OCI-LY7 (cell line): ENCODE measurements around the gene MORN1. TPM values are rescaled to one million over a fixed set of nuclear protein-coding genes. Genes with fewer than 3 reads are reported as not detected.

Source experiments
- BruUV-seq: library from RNA; stranded (reverse); fragments of 400-500 nt; replicated peaks from 2 replicates; lab custom pipeline; 2021; lab: Mats Ljungman, UMichigan
- CTCF ChIA-PET: fragments of 300-600 bp; sonication (Branson Sonifier 250); formaldehyde crosslinking; loops from one replicate; lab custom pipeline; 2022; ENCODE audit warnings: antibody characterized with exemption; ENCODE audit not compliant: unreplicated experiment; lab: Charles Lee
- POLR2A ChIA-PET: fragments of 300-600 bp; sonication (Branson Sonifier 250); formaldehyde crosslinking; loops from one replicate; lab custom pipeline; 2022; ENCODE audit warnings: antibody characterized with exemption; lab: Charles Lee
- DNase-seq: peaks from one replicate; pipeline ENCODE4 v3.0.0-alpha.2; 2015; ENCODE audit warnings: low spot score
- H2AFZ ChIP-seq: fragments of 200-600 bp; sonication (generic), shearing (Covaris generic); 2 replicates; pipeline ENCODE4 v1.6.1; 2014; ENCODE audit warnings: mild to moderate bottlenecking, antibody characterized with exemption, low read length, moderate library complexity
- H3K27ac ChIP-seq: fragments of 200-600 bp; sonication (generic); 2 replicates; pipeline ENCODE4 v1.5.1; 2014; ENCODE audit warnings: mixed run types, low read depth, mild to moderate bottlenecking, moderate library complexity, low read length, inconsistent platforms; ENCODE audit not compliant: poor library complexity, severe bottlenecking
- H3K36me3 ChIP-seq: fragments of 200-600 bp; sonication (generic); 2 replicates; pipeline ENCODE4 v1.6.1; 2014; ENCODE audit warnings: mild to moderate bottlenecking, antibody characterized with exemption, low read length, moderate library complexity, mixed read lengths; ENCODE audit not compliant: insufficient read depth
- H3K4me1 ChIP-seq: fragments of 200-600 bp; sonication (generic); 2 replicates; pipeline ENCODE4 v1.5.1; 2014; ENCODE audit warnings: mild to moderate bottlenecking, low read length; ENCODE audit not compliant: insufficient read depth, poor library complexity, severe bottlenecking
- H3K4me2 ChIP-seq: fragments of 200-600 bp; sonication (generic); 2 replicates; pipeline ENCODE4 v1.6.1; 2014; ENCODE audit warnings: mild to moderate bottlenecking, low read length
- H3K4me3 ChIP-seq: fragments of 200-600 bp; sonication (generic); 2 replicates; pipeline ENCODE4 v1.5.1; 2014; ENCODE audit warnings: mild to moderate bottlenecking, low read depth, low read length; ENCODE audit not compliant: poor library complexity, severe bottlenecking
- H3K79me2 ChIP-seq: fragments of 200-600 bp; sonication (generic); 2 replicates; pipeline ENCODE4 v1.6.1; 2016; ENCODE audit warnings: low read depth, mild to moderate bottlenecking, low read length, moderate library complexity, mixed read lengths; ENCODE audit not compliant: insufficient read depth
- H3K9me2 ChIP-seq: fragments of 200-600 bp; sonication (generic); 2 replicates; pipeline ENCODE4 v1.6.1; 2016; ENCODE audit warnings: mild to moderate bottlenecking, low read length, mixed read lengths; ENCODE audit not compliant: insufficient read depth
- H3K9me3 ChIP-seq: fragments of 200-600 bp; sonication (generic); 2 replicates; pipeline ENCODE4 v1.6.1; 2014; ENCODE audit warnings: mild to moderate bottlenecking, mixed run types, low read length, mixed read lengths
- H4K20me1 ChIP-seq: fragments of 200-600 bp; sonication (generic); 2 replicates; pipeline ENCODE4 v1.6.1; 2014; ENCODE audit warnings: mild to moderate bottlenecking, antibody characterized with exemption, low read length, moderate library complexity, mixed read lengths; ENCODE audit not compliant: insufficient read depth
- EZH2phosphoT487 ChIP-seq: fragments of 200-600 bp; sonication (generic); IDR thresholded peaks from 2 replicates; pipeline ENCODE4 v1.6.1; 2018; ENCODE audit warnings: low read depth, borderline replicate concordance, mild to moderate bottlenecking, mixed run types, antibody characterized with exemption, low read length, moderate library complexity, mixed read lengths
- intact Hi-C: fragments of 100-400 bp; cut with micrococcal nuclease; formaldehyde crosslinking; loops from one replicate; pipeline ENCODE4 v1.10.0; 2022; ENCODE audit not compliant: unreplicated experiment
- total RNA-seq, 2 experiments: library from RNA; depleted of rRNA in 1 of 2; stranded (reverse); fragments of >200 nt in 1 of 2; shearing (Covaris generic) in 1 of 2; gene quantifications; 2 replicates each; pipeline ENCODE4 v1.2.3, GENCODE V29; 2014 to 2022
- TF ChIP-seq, protein P1 (sequence below): fragments of 200-600 bp; sonication (generic); conservative IDR thresholded peaks from 2 replicates; pipeline ENCODE4 v1.5.1; 2014; ENCODE audit warnings: mild to moderate bottlenecking, antibody characterized with exemption, low read length, moderate library complexity, mixed read lengths

The MORN1 gene
- total RNA-seq, 2 experiments from 2014 or later, result 13.1 to 29.7 TPM

DNA sequence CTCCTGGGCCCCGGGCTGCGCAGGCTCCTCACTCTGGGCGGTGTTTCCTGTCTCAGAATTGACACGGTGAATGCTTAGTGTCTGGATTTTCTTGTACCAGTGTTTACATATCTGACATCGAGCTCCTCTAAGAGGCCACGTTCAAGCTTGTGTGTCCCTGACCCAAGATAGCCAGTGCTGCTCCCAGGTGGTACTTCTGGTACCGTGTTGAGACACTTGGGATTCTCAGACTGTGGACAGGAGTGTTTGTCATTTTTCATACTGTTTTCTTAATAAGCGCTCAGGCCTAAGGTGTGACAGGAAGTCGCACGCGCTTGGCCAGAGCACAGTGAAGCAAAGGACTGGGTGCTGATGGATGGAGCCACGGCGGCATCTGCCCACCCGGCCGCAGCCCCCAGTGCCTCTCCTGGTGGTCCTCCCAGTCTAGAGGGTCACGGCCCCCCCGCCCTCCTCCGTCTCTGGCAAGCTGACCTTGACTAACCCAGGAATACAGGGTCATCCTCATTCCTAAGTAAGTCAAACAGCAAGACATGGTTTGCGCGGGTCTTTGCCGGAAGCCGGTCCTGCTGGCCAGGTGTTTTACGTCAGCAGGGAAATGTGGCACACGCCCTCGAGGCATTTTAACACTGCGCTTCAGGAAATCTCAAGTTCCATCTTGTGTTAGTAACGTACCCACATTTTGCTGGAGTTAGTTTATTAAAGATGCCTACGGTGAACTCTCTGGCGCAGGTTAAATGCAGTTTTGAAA lies 13.0 kb upstream of the MORN1 start:
- Histone ChIP-seq H3K9me2 (no peaks in the 10 kb centered on the region), H3K79me2 (no peaks in the 10 kb centered on the region), H3K27ac (no peak overlapping the region), H4K20me1 (no peaks in the 10 kb centered on the region), H3K4me1 (no peaks in the 10 kb centered on the region), H3K4me3 (no peak overlapping the region), H3K4me2 (no peak overlapping the region), H2AFZ (no peak overlapping the region), H3K9me3 (no peaks in the 10 kb centered on the region), H3K36me3 (peaks cover 82% of the 10 kb centered on the region)
- DNase-seq, result no peak
- TF ChIP-seq EZH2phosphoT487, result no peak
- TF ChIP-seq, protein P1, sequence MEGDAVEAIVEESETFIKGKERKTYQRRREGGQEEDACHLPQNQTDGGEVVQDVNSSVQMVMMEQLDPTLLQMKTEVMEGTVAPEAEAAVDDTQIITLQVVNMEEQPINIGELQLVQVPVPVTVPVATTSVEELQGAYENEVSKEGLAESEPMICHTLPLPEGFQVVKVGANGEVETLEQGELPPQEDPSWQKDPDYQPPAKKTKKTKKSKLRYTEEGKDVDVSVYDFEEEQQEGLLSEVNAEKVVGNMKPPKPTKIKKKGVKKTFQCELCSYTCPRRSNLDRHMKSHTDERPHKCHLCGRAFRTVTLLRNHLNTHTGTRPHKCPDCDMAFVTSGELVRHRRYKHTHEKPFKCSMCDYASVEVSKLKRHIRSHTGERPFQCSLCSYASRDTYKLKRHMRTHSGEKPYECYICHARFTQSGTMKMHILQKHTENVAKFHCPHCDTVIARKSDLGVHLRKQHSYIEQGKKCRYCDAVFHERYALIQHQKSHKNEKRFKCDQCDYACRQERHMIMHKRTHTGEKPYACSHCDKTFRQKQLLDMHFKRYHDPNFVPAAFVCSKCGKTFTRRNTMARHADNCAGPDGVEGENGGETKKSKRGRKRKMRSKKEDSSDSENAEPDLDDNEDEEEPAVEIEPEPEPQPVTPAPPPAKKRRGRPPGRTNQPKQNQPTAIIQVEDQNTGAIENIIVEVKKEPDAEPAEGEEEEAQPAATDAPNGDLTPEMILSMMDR, result no peak
- intact Hi-C loops, result no loop called here
- ChIA-PET CTCF (no interaction called here), POLR2A (no interaction called here)
- BruUV-seq, result no TSS peak

DNA sequence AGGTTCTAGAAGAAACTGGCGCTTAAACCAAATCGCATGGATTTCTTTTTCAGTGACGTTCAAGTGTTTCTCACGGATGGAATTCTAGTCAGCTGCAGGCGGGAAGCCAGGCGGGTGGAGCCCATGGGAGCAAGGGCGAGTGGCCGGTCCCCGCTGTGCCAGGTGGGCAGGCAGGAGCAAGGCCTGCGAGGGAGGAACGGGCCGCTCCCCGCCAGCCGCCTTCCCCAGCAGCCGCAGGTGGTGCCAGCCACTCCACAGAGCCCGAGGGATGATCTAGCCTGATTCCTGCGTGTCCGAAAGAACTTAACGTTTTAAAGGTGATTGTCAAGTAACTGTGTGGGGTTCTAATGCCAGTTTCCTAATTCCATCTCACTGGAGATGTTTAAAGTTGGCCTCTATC lies 11.9 kb upstream of the MORN1 start:
- BruUV-seq, result TSS peak; percentile 88
- Histone ChIP-seq H2AFZ (no peak overlapping the region), H3K9me3 (no peaks in the 10 kb centered on the region), H4K20me1 (no peaks in the 10 kb centered on the region), H3K4me3 (no peak overlapping the region), H3K9me2 (no peaks in the 10 kb centered on the region), H3K4me1 (no peaks in the 10 kb centered on the region), H3K79me2 (no peaks in the 10 kb centered on the region), H3K36me3 (peaks cover 92% of the 10 kb centered on the region), H3K4me2 (no peak overlapping the region), H3K27ac (no peak overlapping the region)
- intact Hi-C loops, result no loop called here
- DNase-seq, result no peak
- POLR2A ChIA-PET, result no interaction called here
- CTCF ChIA-PET, result no interaction called here
- TF ChIP-seq, protein P1, result no peak
- no peak for TF ChIP-seq EZH2phosphoT487

DNA sequence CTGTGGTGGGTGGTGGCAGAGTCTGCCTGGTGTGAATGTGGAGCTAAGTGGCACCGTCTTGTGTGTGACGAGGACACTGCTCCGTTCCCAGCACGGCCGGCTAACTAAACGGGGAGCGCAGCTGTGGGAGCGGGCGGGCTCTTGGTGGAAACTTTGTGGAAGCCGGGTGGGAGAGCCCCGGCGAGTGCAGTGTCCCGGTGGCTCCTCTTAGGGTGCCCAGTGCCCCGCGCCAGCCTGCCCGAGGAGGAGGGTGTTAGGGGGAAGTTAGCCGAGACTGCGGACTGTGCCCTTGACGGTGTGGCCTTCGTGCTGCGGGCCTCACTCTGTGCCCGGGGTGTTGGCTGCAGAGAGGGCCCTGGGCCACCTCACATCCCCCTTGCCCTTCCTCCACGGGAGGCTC lies 11.1 kb upstream of the MORN1 start:
- Histone ChIP-seq H3K9me3 (no peaks in the 10 kb centered on the region), H3K36me3 (peaks cover 96% of the 10 kb centered on the region), H4K20me1 (no peaks in the 10 kb centered on the region), H3K9me2 (no peaks in the 10 kb centered on the region), H3K4me1 (no peaks in the 10 kb centered on the region), H2AFZ (no peak overlapping the region), H3K27ac (no peak overlapping the region), H3K4me3 (no peak overlapping the region), H3K79me2 (no peaks in the 10 kb centered on the region), H3K4me2 (no peak overlapping the region)
- TF ChIP-seq, protein P1, result no peak
- TF ChIP-seq EZH2phosphoT487, result no peak
- ChIA-PET CTCF (no interaction called here), POLR2A (interaction anchor here (0.9 kb wide), 1 partner anchor 162 kb away, joined by 6 read pairs; no protein-coding TSS in a partner anchor)
- DNase-seq, result no peak
- intact Hi-C loops, result no loop called here
- no TSS peak for BruUV-seq
